ENCODE data around the gene WDFY1.

WDFY1 gene

DNA sequence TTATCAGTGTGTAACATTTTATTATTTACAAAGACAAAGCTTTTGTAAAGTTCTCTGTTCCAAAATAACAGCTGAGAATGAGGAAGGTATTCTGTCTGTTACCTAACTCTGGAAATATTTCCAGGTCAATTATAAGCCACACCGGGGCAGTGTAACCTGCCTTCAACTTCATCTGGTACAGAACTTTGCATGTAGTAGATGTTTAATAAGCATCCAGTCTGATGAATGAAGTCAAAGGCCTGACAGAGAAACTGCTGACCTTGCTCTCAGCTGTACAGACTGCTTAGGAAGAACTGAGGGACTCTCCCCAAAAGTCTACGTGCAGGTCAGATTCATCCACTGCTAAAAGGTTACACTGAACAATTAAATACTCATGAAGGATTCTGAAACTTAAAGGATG is 43.3 kb downstream of the WDFY1 start:
- no peak for ATAC-seq
- no peak for TF ChIP-seq ZC3H10 (CRISPR knock-in tag; IDR thresholded peaks at IDR 0.05)
- TF ChIP-seq, protein P1, sequence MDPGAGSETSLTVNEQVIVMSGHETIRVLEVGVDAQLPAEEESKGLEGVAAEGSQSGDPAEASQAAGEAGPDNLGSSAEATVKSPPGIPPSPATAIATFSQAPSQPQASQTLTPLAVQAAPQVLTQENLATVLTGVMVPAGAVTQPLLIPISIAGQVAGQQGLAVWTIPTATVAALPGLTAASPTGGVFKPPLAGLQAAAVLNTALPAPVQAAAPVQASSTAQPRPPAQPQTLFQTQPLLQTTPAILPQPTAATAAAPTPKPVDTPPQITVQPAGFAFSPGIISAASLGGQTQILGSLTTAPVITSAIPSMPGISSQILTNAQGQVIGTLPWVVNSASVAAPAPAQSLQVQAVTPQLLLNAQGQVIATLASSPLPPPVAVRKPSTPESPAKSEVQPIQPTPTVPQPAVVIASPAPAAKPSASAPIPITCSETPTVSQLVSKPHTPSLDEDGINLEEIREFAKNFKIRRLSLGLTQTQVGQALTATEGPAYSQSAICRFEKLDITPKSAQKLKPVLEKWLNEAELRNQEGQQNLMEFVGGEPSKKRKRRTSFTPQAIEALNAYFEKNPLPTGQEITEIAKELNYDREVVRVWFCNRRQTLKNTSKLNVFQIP (CRISPR knock-in tag; IDR thresholded peaks at IDR 0.05; ENCODE audit: borderline replicate concordance, low read depth): no peak
- TF ChIP-seq RARB (CRISPR knock-in tag; IDR thresholded peaks at IDR 0.05): no peak

DNA sequence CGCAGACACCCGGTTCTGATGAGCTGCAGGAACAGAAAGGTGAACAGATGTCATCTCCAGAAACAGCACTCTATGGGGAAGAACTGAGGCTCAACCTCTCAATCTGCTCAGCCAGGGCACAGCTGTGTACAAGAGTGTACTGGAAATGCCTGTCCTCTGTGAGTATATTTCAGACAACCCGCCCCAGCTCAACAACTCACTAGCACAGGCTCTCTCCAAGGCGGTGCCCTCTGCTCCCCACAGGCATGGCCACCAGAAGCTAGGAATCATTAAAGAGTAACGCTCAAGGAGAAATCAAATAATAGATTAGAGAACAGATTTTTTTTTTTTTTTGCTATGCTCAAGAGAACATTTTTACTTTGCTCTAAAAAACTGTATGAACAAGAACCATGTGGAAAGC is 43.8 kb downstream of the WDFY1 start:
- TF ChIP-seq TOX (CRISPR knock-in tag; IDR thresholded peaks at IDR 0.05; ENCODE audit: borderline replicate concordance) (no peak), OSR1 (CRISPR knock-in tag; IDR thresholded peaks at IDR 0.05) (no peak), ESRRG (CRISPR knock-in tag; IDR thresholded peaks at IDR 0.05) (no peak), ZFP3 (CRISPR knock-in tag; IDR thresholded peaks at IDR 0.05) (no peak), ZNF565 (CRISPR knock-in tag; conservative IDR thresholded peaks at IDR 0.05; ENCODE audit: low read depth) (no peak), ZNF8 (CRISPR knock-in tag; IDR thresholded peaks at IDR 0.05) (no peak), ARNTL (CRISPR knock-in tag; IDR thresholded peaks at IDR 0.05; ENCODE audit: borderline replicate concordance, low read depth) (no peak), PPARA (CRISPR knock-in tag; IDR thresholded peaks at IDR 0.05; ENCODE audit: borderline replicate concordance) (no peak), ZFP30 (CRISPR knock-in tag; IDR thresholded peaks at IDR 0.05) (no peak), ISL1 (CRISPR knock-in tag; IDR thresholded peaks at IDR 0.05) (no peak), CSDC2 (CRISPR knock-in tag; IDR thresholded peaks at IDR 0.05) (no peak), ZNF70 (CRISPR knock-in tag; IDR thresholded peaks at IDR 0.05) (no peak)
- TF ChIP-seq, protein P1 (CRISPR knock-in tag; IDR thresholded peaks at IDR 0.05; ENCODE audit: borderline replicate concordance, low read depth): no peak
- TF ChIP-seq, protein P2, sequence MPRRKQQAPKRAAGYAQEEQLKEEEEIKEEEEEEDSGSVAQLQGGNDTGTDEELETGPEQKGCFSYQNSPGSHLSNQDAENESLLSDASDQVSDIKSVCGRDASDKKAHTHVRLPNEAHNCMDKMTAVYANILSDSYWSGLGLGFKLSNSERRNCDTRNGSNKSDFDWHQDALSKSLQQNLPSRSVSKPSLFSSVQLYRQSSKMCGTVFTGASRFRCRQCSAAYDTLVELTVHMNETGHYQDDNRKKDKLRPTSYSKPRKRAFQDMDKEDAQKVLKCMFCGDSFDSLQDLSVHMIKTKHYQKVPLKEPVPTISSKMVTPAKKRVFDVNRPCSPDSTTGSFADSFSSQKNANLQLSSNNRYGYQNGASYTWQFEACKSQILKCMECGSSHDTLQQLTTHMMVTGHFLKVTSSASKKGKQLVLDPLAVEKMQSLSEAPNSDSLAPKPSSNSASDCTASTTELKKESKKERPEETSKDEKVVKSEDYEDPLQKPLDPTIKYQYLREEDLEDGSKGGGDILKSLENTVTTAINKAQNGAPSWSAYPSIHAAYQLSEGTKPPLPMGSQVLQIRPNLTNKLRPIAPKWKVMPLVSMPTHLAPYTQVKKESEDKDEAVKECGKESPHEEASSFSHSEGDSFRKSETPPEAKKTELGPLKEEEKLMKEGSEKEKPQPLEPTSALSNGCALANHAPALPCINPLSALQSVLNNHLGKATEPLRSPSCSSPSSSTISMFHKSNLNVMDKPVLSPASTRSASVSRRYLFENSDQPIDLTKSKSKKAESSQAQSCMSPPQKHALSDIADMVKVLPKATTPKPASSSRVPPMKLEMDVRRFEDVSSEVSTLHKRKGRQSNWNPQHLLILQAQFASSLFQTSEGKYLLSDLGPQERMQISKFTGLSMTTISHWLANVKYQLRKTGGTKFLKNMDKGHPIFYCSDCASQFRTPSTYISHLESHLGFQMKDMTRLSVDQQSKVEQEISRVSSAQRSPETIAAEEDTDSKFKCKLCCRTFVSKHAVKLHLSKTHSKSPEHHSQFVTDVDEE (CRISPR knock-in tag; IDR thresholded peaks at IDR 0.05): no peak
- TF ChIP-seq, protein P3, sequence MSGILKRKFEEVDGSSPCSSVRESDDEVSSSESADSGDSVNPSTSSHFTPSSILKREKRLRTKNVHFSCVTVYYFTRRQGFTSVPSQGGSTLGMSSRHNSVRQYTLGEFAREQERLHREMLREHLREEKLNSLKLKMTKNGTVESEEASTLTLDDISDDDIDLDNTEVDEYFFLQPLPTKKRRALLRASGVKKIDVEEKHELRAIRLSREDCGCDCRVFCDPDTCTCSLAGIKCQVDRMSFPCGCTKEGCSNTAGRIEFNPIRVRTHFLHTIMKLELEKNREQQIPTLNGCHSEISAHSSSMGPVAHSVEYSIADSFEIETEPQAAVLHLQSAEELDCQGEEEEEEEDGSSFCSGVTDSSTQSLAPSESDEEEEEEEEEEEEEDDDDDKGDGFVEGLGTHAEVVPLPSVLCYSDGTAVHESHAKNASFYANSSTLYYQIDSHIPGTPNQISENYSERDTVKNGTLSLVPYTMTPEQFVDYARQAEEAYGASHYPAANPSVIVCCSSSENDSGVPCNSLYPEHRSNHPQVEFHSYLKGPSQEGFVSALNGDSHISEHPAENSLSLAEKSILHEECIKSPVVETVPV (CRISPR knock-in tag; IDR thresholded peaks at IDR 0.05): no peak
- TF ChIP-seq, protein P4, sequence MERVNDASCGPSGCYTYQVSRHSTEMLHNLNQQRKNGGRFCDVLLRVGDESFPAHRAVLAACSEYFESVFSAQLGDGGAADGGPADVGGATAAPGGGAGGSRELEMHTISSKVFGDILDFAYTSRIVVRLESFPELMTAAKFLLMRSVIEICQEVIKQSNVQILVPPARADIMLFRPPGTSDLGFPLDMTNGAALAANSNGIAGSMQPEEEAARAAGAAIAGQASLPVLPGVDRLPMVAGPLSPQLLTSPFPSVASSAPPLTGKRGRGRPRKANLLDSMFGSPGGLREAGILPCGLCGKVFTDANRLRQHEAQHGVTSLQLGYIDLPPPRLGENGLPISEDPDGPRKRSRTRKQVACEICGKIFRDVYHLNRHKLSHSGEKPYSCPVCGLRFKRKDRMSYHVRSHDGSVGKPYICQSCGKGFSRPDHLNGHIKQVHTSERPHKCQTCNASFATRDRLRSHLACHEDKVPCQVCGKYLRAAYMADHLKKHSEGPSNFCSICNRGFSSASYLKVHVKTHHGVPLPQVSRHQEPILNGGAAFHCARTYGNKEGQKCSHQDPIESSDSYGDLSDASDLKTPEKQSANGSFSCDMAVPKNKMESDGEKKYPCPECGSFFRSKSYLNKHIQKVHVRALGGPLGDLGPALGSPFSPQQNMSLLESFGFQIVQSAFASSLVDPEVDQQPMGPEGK (CRISPR knock-in tag; IDR thresholded peaks at IDR 0.05; ENCODE audit: borderline replicate concordance): no peak
- TF ChIP-seq, protein P5, sequence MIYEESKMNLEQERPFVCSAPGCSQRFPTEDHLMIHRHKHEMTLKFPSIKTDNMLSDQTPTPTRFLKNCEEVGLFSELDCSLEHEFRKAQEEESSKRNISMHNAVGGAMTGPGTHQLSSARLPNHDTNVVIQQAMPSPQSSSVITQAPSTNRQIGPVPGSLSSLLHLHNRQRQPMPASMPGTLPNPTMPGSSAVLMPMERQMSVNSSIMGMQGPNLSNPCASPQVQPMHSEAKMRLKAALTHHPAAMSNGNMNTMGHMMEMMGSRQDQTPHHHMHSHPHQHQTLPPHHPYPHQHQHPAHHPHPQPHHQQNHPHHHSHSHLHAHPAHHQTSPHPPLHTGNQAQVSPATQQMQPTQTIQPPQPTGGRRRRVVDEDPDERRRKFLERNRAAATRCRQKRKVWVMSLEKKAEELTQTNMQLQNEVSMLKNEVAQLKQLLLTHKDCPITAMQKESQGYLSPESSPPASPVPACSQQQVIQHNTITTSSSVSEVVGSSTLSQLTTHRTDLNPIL (CRISPR knock-in tag; IDR thresholded peaks at IDR 0.05; ENCODE audit: low read depth): no peak
- no peak for ATAC-seq

DNA sequence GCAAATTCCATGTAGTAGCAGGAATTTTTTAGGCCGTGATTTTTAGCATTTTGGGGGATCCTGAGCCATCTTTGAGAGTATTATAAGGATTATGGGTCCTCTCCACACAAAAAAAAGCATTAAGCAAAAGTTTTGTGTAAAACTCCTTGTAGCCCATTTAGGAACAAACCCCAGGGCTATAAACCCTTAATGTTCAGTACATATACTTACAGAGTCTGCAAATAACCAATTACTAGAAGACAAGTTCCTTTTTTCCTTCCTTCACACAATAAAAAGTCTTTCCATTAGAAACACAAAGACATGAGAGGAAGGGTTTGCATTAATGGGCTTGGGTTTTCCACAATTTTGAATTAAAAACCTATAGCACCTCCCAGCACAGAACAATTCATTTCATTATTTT is 44.6 kb downstream of the WDFY1 start:
- ATAC-seq: no peak
- TF ChIP-seq OSR1 (CRISPR knock-in tag; IDR thresholded peaks at IDR 0.05): no peak
- TF ChIP-seq, protein P3 (CRISPR knock-in tag; IDR thresholded peaks at IDR 0.05): no peak
- TF ChIP-seq ZNF70 (CRISPR knock-in tag; IDR thresholded peaks at IDR 0.05): no peak

Measured in SK-N-SH treated with all-trans-retinoic acid at 6 μM for 48 hours (cell line).